NCI-H748 treated with DMSO at 0.1 percent for 48 hours (cell line): ENCODE results near the gene H6PD.

Experiments
- DNase-seq: peaks from one replicate; lab custom pipeline; 2025; lab: John Stamatoyannopoulos, UW

H6PD gene

DNA sequence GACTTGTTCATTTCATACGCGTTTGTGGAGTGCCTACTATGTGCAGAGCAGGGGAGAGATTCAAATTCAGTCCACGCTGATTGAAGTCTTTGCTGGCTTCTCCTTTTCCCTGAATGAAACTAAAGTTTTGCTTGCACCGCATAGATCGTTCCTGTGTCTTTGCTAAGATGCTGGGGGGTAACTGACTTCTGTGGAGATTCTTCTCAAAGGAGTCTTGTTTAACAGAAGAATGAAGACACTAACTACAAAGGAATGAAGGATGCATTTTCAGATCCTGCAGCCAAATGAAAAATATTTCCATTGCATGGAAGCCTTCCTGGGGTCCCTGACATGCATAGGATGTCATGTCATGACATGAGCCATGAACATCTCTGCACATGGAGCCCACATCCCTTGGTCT, 26.9 kb upstream of the H6PD start:
- no peak for DNase-seq

DNA sequence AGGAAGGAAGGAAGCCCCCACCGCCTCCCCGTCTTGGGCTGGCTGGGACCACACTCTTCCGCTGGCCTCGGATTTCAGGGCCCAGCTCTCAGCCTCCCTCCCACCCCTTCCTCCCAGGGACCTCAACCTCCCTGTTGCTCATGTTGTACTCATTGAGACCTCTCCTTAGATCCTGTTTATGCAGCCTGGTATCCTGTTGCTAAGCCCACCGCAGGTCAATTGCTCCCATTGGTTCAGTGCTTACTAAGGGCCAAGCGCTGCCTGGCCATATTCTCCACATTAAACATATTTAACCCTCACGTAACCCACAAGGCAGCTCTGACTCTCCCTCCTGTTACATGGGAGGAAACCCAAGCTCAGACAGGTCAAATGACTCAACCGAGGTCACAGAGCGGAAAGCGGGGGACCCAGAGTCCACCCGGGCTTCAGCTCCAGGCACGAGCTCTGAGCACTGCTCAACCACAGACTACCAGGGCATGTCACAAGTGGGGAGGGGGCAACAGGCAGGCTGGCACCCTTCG, 23.2 kb upstream of the H6PD start:
- no peak for DNase-seq

DNA sequence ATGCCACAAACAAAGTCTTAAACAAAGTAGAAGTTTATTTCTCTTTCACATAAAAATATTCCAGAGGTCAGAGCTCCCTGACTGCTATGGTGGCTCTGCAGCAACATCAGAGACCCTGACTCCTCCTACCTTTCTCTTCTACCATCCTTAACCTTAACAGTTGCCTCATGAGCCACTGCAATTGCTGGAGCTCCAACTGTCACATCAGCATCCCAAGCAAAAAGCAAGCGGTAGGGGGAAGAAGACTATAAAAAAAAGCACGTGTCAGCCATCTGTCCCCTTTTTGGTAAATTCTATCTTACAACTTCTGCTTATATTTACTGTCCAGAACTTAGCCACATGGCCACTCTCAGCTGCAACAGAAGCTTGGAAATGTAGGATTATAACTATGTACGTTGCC, 21.8 kb upstream of the H6PD start:
- no peak for DNase-seq

DNA sequence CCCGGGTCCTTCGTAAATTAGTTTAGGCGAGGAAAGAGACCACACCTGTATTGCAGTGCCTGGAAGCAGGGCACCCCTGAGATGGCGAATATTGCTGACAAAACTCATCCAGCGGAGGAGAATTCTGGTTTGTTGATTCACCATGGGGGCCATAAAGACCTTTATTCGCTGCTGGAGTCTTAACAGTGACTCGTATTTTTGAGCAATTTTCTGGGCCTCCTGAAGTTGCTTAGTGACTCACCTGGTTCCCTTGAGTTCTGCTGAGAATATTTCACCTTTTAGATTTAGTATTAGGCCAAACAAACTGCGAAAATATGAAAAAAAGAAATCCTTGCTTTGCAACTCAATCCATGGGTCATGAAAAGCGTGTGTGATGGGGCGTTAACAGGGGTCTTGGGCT, 20.6 kb upstream of the H6PD start:
- DNase-seq, result no peak

DNA sequence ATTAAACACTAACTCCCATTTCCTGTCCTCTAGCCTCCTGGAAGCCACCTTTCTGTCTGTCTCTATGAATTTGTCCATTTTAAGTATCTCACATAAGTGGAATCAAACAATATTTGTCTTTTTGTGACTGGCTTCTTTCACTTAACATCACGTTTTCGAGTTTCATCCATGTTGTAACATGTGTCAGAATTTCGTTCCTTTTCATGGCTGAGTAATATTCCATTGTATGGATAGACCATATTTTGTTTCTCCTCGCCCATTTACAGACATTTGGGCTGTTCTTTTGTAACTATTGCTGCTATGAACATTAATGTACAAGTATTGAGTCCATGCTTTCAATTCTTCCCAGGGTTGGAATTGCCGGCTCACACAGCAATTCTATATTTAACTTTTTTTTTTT, 15.7 kb upstream of the H6PD start:
- DNase-seq, result no peak

DNA sequence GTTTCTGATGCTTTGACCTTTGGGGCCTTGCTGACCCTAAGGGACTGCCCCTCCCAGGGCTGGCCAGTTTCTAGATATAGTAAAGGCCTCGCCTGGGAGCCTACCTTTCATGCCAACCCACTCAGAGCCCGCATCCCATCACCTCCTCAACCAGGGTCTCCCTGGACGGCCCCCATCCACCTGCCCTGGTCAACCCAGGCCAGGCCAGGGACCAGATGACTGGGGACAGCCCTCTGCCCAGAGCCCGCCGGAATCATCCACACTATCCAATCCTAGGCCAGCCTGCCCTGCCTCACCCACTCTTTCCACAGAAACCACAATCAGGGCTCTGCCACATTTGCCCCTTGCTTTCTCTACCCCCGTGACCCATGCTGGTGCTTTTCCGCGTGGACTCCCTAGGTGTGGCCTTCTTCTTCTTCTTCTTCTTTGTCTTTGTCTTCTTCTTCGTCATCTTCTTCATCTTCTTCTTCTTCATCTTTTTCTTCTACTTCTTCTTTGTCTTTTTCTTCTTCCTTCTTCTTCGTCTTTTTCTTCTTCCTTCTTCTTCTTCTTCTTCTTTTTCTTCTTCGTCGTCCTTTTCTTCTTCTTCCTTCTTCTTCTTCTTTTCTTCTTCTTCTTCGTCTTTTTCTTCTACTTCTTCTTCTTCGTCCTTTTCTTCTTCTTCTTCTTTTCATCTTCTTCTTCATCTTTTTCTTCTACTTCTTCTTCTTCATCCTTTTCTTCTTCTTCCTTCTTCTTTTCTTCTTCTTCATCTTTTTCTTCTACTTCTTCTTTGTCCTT, 11.5 kb upstream of the H6PD start:
- no peak for DNase-seq

DNA sequence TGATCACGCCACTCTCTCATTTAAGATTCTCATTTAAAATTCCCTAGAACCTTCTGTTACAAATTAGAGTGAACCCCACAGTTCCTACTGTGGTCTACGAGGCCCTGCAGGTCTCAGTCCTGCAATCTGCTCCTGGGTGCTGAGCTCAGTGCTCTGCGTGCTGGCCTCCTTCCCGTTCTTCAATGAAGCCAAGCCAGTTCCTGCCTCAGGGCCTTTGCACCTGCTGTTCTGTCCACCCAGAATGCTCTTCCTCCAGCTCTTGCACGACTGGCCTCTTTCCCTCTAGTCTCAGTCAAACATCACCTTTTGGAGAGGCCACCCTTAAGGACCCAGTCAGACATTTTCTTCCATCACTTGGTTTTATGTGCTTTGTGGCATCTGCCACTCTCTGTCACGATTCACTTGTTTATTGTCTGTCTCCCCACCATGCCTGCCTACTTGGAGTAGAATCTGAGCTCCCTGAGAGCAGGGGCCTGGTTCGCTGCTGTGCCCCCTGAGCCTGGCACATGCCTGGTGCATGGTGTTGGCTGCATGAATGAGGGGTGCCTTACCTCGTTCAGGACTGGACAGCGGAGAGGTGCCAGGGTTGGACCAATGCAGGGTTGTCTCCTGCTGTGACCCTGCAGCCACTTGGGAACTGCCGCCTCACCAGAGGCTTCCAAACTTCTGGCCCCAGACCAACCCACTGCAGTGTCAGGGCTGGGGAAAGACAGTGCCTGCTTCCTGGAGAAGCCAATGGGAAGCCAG, 9.7 kb upstream of the H6PD start:
- no peak for DNase-seq

DNA sequence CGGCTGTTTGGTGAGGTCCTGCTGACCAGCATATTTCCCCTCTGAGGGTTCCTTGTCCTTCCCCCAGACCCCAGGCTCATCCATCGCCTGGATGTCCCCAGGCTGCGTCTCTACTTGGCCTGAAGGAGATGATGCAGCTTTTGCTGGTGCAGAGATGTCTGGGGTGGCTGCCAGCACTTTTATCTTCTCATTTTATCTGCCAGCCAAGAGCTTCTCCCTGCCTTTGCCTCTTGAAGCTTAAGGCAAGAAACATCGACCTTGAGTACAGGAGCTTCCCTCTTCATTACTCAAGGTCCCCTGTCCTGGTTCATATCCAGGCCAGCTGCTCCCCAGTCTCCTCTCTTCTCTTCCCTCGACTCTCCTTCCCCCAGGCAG, 9.2 kb upstream of the H6PD start:
- no peak for DNase-seq

DNA sequence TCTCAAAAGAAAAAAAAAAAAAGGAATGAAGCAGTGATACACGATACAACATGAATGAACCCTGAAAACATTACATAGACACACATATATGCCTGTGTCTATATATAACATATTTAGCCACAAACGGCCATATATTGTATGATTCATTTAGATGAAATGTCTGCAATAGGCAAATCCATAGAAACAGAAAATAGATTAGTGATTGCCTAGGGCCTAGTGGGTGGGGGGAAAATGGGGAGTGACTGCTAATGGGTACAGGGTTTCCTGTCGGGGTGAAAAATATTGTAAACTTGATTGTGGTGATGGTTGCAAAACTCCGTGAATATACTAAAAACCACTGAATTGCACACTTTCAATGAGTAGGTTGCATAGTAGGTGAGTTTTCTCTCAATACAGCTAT, 6.0 kb upstream of the H6PD start:
- DNase-seq, result no peak

DNA sequence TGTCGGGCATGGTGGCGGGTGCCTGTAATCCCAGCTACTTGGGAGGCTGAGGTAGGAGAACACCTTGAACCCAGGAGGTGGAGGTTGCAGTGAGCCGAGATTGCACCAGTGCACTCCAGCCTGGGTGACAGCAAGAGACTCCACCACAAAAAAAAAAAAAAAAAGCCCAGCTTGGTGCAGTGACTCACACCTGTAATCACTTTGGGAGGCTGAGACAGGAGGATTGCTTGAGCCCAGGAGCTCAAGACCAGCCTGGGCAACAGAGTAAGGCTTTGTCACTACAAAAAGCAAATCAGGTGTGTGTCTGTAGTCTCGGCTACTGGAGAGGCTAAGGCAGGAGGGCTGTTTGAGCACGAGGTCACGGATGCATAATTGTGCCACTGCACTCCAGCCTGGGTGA, 5.0 kb upstream of the H6PD start:
- no peak for DNase-seq

DNA sequence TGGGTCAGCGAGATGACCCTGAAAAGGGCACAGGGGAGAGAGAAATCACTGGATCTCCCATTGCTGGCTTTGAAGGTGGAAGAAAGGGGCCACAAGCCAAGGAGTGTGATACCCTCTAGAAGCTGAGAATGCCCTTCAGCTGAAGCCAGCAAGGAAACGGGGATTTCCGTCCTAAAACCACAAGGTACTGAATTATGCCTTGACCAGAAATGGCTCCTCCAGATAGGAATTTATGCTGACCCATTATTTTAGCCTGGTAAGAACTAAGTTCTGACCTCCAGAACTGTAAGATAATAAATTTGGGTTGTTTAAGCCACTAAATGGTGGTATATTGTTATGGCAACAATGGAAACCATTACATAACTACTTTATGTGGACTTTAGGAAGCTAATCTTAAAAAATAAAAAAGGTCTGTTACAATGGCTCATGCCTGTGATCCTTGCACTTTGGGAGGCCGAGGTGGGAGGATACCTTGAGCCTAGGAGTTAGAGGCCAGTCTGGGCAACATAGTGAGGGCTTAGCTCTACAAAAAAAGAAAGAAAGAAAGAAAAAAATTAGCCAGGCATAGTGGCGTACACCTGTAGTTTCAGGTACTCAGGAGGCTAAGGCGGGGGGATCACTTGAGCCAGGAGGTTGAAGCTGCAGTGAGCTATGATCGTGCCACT, 3.6 kb upstream of the H6PD start:
- DNase-seq, result no peak

DNA sequence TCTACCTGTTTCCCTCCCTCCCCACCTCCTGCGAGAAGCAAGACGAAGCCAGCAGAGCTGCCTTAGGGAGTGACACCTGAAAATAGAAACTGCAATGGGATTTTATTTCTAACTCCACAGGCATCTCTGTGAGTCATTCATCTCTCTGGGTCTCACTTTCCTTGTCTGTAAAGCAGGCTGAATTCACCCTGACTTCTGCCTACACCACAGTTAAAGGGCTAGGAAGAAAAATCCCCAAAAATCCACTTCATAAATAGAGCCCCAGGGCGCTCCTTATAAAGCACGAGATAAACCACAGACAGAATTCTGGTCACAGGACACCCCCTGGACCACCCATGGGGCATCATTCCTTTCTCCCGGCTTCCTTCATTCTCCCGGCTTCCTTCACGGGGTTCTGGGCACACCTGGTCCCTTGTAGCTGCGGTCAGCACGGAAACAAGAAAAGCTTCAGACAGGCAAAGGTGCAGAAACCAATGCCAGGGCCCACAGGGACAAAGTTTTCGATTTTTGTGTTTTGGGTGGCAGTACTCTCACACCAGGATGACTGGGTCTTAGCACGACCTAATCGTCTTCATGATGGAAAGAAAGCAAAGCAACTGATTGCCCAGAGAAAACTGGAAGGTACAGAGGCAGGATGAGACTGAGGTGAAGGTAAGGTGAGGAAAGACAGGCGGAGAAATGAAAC, 2.8 kb upstream of the H6PD start:
- DNase-seq, result no peak

DNA sequence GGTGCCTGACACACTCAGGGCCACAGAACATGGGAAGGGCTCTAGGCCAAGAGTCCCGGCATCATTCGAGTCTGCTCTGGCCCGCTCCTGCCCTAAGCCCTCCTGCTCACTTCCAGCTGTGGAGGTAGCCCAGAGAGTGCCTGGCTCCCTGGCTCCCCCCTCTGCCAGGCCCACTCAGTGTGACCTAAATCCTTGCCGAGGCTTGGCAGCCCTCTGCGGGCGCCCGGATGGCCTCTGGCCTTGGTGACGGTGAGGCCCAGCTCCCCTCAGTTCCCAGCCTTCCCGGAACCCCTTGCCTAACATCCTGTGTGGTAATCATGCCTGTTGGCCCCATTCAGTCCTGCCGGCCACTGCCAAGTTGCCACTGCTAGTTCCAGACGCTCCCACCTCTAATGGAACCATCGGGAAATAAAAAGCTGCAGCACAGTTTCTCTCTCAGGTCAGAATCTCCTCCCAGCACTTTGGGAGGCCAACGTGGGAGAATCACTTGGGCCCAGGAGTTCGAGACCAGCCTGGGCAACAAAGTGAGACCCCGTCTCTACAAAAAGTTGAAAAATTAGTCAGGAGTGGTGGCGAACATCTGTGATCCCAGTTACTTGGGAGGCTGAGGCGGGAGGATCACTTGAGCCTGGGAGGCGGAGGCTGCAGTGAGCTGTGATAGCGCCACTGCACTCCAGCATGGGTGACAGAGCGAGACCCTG, 1.2 kb upstream of the H6PD start:
- no peak for DNase-seq

DNA sequence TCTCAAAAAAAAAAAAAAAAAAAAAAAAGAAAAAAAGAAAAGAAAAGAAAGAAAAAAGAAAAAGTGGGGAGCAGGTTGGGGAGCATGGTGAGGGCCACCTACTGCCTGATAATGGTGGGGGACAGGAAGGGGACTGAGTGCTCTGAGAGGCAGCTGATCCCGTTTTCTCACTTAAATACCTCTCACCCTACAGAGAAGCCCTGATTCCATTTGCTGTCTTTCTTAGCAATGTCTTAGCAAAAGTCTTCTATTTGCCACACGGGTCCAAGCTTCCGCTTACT, 692 bp upstream of the H6PD start:
- no peak for DNase-seq

DNA sequence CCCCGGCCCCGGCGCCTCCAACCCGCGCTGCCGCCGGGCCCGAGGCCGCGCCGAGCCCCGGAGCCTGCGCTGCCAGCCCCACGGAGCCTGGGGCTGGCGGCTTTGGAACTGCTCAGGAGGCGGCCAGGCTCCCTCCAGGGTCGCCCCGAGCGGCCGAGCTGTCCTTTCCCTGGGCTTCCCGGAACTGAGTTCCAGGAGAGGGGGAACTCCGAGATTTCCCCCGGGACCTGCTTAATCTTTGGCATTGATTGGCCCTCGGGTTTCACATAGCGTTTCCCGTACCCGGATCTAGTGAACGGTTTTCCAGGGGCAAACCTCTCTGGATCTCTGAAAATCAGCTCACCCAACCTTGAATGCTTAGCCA, 504 bp downstream of the H6PD start:
- DNase-seq, result no peak

DNA sequence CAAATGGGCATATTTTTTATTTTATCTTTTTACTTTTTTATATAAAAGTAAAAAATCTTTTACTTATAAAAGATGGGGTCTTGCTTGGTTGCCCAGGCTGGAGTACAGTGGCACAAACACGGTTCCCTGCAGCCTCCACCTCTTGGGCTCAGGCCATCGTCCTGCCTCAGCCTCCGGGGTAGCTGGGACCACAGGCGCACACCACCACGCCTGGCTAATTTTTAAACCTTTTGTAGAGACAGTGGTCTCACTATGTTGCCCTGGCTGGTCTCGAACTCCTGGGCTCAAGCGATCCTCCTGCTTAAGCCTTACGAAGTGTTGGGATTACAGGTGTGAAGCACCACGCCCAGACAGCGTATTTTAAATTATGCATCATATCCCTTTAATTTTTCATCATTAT, 986 bp downstream of the H6PD start:
- no peak for DNase-seq

DNA sequence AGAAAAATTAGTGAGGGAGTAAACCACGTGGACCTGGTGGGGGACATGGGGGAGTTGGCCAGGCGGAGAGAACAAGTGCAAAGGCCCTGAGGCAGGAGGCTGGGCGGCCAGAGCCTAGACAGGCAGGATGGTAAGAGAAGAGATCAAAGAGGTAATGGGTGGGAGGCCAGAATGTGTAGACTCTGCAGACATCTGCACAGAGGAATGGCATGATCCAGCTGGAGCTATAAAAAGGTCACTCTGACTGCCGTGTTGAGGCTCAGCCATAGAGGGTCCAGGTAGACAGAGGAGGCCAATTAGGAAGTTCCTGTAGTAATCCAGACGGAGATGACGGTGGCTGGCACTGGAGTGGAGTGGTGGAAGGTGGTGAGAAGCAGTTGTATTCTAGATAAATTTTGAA, 3.6 kb downstream of the H6PD start:
- no peak for DNase-seq

DNA sequence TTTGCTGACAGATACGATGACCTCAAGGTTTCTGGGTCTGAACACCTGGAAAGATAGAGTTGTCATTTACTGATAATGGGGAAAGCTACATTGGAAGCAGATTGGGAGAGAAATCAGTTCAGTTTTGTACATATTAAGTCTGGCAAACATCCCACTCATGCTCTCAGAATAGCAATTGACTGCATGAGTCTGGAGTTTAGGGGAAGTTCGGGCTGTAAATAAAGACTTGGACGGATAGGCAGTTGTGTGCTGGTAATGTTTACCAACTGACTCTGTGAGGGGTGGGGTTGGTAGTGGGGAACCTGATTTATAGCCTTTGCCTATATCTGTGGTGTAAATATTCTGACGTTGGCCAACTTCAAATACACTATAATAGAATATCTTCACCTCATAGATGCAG, 4.0 kb downstream of the H6PD start:
- no peak for DNase-seq

DNA sequence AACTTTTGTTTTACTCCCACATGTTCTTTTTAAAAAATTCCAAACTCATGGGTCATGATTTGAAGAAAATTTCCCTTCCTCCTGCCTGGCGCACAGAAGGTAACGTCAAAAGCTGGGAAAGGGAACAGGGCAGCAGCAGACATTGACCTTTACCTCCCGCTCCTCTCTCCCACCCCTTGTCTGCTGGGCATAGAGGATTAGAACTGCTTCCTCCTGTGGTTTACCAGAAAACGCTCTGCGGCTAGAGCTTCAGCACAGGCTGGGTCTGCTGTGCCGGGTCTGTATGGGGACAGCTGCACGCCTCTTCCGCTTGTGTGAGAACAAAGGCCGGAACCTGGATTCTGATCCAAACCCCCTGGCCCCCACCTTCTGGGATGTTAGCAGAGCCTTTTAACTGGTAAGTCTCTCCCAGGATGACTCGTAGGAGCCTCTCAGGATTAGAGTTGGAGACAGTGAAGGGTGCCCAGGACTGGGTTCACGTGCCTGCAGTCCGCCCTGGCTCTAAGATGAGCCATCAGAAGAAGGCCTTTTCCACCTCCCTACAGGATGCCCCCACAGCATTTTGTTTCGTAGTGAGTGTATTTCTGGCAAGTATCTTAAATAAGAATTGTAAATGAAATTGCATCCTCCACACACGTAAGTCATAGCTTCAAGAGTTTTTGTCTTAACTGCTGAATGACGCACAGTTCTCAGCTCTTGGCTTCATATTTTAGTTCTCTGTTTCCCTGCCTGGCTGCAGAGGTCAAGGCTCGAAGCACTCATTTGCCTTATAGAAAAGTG, 5.2 kb downstream of the H6PD start:
- DNase-seq, result no peak

DNA sequence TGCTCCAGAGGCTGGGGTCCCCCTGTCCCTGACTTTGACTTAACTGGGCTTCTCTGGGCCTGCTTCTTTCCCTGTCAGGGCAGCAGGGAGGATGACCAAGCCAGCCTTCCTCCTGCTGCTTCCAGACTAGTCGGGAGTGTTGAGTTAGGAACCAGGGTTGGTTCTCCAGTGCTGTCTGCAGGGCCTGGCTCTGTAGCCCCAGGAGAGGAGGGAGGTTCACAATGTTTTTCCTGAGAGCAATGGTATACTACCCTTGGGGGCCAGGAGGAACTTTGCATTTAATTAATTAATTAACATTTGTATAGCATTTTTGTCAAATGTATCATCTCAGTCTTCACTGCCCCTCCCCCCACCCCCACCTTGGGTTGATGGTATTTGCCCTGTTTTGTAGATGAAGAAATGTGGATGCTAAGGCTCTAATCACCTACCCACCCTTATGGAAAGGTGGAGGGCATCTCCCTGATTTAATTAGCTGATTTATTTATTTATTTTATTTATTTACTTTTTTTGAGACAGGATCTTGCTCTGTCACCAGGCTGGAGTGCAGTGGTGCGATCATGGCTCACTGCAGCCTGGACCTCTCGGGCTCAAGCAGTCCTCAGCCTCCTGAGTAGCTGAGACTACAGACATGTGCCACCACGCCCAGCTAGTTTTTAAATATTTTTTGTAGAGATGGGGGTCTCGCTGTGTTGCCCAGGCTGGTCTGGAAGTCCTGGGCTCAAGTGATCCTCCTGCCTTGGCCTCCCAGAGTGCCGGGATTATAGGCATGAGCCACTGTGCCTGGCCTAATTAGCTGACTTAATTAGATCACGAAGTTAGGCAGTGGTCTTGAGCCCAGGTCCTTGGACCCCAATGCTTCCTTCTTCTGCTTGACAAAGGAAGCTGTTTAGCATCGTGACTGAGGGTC, 6.6 kb downstream of the H6PD start:
- DNase-seq, result no peak
